ENCODE measurements around the gene TRAPPC12.

TRAPPC12 gene

DNA sequence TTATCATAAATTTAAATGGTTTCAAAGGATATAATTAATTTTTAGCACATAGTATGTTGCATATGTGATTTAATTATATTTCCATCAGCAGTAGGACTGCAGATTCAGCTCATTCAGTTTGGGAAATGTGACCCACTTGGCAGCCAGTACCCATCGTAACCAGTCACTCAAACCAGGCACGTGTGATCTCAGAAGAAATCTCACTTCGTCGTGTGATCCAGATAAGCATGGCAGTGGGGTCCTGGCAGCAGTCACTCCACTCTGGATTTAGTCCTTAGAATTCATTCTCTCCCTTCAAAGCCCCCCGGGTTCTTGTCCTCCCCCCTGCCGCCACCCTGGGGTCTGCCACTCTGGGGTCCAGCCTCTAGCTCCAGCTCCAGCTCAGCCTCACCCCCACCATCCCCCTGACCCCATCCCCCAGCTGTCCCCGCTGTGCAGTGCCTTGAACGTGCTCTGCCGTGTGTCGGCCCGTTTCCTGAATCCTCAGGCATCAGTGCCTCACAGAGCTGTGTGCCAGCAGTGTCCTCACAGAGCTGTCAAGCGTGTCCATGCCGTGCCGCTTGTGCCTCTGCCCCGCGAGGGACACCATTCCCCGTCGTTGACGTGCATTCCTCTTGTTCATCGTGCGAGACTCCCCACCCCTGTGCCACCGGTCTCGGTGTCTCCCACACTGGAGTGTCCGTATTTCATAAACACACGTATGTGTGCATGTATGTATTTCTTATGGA is 34.8 kb downstream of the TRAPPC12 start:
- DNase-seq (ENCODE audit: low read depth), result no peak
- TF ChIP-seq, protein P1, sequence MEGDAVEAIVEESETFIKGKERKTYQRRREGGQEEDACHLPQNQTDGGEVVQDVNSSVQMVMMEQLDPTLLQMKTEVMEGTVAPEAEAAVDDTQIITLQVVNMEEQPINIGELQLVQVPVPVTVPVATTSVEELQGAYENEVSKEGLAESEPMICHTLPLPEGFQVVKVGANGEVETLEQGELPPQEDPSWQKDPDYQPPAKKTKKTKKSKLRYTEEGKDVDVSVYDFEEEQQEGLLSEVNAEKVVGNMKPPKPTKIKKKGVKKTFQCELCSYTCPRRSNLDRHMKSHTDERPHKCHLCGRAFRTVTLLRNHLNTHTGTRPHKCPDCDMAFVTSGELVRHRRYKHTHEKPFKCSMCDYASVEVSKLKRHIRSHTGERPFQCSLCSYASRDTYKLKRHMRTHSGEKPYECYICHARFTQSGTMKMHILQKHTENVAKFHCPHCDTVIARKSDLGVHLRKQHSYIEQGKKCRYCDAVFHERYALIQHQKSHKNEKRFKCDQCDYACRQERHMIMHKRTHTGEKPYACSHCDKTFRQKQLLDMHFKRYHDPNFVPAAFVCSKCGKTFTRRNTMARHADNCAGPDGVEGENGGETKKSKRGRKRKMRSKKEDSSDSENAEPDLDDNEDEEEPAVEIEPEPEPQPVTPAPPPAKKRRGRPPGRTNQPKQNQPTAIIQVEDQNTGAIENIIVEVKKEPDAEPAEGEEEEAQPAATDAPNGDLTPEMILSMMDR (IDR thresholded peaks at IDR 0.05; ENCODE audit: control insufficient read depth, extremely low read depth, insufficient read depth), result no peak

GRCh38 chr2:3418766-3419404 is 39.4 kb downstream of the TRAPPC12 start:
- H3K4me3 ChIP-seq (ENCODE audit: low read depth, low read length), result no peak overlapping the region
- TF ChIP-seq, protein P1 (IDR thresholded peaks at IDR 0.05; ENCODE audit: control insufficient read depth, extremely low read depth, insufficient read depth), result no peak
- DNase-seq (ENCODE audit: low read depth), result no peak

More for the DNA sequence above, 34.8 kb downstream of the TRAPPC12 start:
- H3K4me3 ChIP-seq (ENCODE audit: low read depth, low read length), result no peak overlapping the region

- H3K4me3 ChIP-seq (ENCODE audit: low read depth, low read length), result no peak overlapping the region
- TF ChIP-seq, protein P1 (IDR thresholded peaks at IDR 0.05; ENCODE audit: control insufficient read depth, extremely low read depth, insufficient read depth), result no peak
- no peak for DNase-seq (ENCODE audit: low read depth)
Observed at GRCh38 chr2:3420076-3420768, 40.7 kb downstream of the TRAPPC12 start.

GRCh38 chr2:3420769-3421397 is 41.4 kb downstream of the TRAPPC12 start:
- H3K4me3 ChIP-seq (ENCODE audit: low read depth, low read length), result no peak overlapping the region
- DNase-seq (ENCODE audit: low read depth), result no peak
- TF ChIP-seq, protein P1 (IDR thresholded peaks at IDR 0.05; ENCODE audit: control insufficient read depth, extremely low read depth, insufficient read depth), result no peak

DNA sequence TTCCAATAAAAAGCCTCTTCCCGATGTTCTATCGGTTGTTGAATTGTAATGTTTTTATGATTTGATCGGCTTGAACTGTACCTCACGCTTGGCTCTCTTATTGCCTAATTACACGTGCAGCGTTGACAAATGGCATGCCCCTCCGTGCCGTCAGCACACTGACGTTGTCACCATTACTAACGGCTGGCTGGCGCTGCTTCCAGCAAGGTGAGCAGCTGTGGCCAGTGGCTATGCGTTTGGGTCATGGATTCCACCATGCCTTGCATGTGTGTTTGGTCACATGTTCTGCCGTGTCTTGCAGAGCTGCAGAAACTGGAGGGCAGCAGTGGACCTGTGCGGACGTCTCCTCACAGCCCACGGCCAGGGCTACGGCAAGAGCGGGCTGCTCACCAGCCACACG is 42.1 kb downstream of the TRAPPC12 start:
- no peak for DNase-seq (ENCODE audit: low read depth)
- H3K4me3 ChIP-seq (ENCODE audit: low read depth, low read length), result no peak overlapping the region
- TF ChIP-seq, protein P1 (IDR thresholded peaks at IDR 0.05; ENCODE audit: control insufficient read depth, extremely low read depth, insufficient read depth), result no peak

GRCh38 chr2:3422161-3422779 is 42.8 kb downstream of the TRAPPC12 start:
- TF ChIP-seq, protein P1 (IDR thresholded peaks at IDR 0.05; ENCODE audit: control insufficient read depth, extremely low read depth, insufficient read depth), result no peak

More at GRCh38 chr2:3422161-3422779, 42.8 kb downstream of the TRAPPC12 start:
- no peak overlapping the region for H3K4me3 ChIP-seq (ENCODE audit: low read depth, low read length)
- DNase-seq (ENCODE audit: low read depth), result no peak
